Parathyroid adenoma (tissue), 2 donors: ENCODE measurements around the gene ARHGEF4.

ENCODE experiments used
- H2AFZ ChIP-seq: fragments of 300-600 bp; sonication (generic); one replicate; pipeline ENCODE4 v1.7.0; 2017; ENCODE audit warnings: antibody characterized with exemption, mild to moderate bottlenecking
- H3K27ac ChIP-seq: fragments of 300-600 bp; sonication (generic); one replicate; pipeline ENCODE4 v1.7.0; 2017
- H3K27me3 ChIP-seq: fragments of 300-600 bp; sonication (generic); one replicate; pipeline ENCODE4 v1.7.0; 2017; ENCODE audit warnings: low read length; ENCODE audit not compliant: control insufficient read depth, insufficient read depth
- H3K36me3 ChIP-seq: fragments of 300-600 bp; sonication (generic); one replicate; pipeline ENCODE4 v1.7.0; 2017; ENCODE audit warnings: low read length; ENCODE audit not compliant: control insufficient read depth, insufficient read depth
- H3K4me1 ChIP-seq: fragments of 300-600 bp; sonication (generic); one replicate; pipeline ENCODE4 v1.7.0; 2017; ENCODE audit warnings: control low read depth
- H3K4me2 ChIP-seq: fragments of 300-600 bp; sonication (generic); one replicate; pipeline ENCODE4 v1.7.0; 2017; ENCODE audit warnings: low read length
- H3K4me3 ChIP-seq: fragments of 300-600 bp; sonication (generic); one replicate; pipeline ENCODE4 v1.7.0; 2017; ENCODE audit warnings: low read depth, low read length
- H3K79me2 ChIP-seq: fragments of 300-600 bp; sonication (generic); one replicate; pipeline ENCODE4 v1.7.0; 2017; ENCODE audit warnings: control low read depth
- H3K9ac ChIP-seq: fragments of 300-600 bp; sonication (generic); one replicate; pipeline ENCODE4 v1.7.0; 2017; ENCODE audit warnings: mild to moderate bottlenecking
- H3K9me3 ChIP-seq: fragments of 300-600 bp; sonication (generic); one replicate; pipeline ENCODE4 v1.7.0; 2017; ENCODE audit warnings: low read length; ENCODE audit not compliant: control insufficient read depth
- CTCF ChIP-seq: fragments of 300-600 bp; sonication (generic); IDR thresholded peaks from one replicate; pipeline ENCODE4 v1.7.0; 2017; ENCODE audit warnings: antibody characterized with exemption, mild to moderate bottlenecking
- donor health status: primary hyperparathyroidism.

The ARHGEF4 gene

GRCh38 chr2:130840506-130840905, 3.8 kb downstream of the ARHGEF4 start:
- no peaks in the 10 kb centered on the region for H3K27me3 ChIP-seq
- no peak overlapping the region for H2AFZ ChIP-seq
- H3K9me3 ChIP-seq: no peaks in the 10 kb centered on the region
- H3K36me3 ChIP-seq: no peaks in the 10 kb centered on the region
- H3K4me2 ChIP-seq: no peak overlapping the region
- no peak overlapping the region for H3K9ac ChIP-seq
- no peak for TF ChIP-seq CTCF
- no peak overlapping the region for H3K4me3 ChIP-seq
- no peaks in the 10 kb centered on the region for H3K4me1 ChIP-seq
- no peak overlapping the region for H3K27ac ChIP-seq
- no peaks in the 10 kb centered on the region for H3K79me2 ChIP-seq

GRCh38 chr2:130841741-130842365, 5.1 kb downstream of the ARHGEF4 start:
- no peaks in the 10 kb centered on the region for H3K9me3 ChIP-seq
- no peak overlapping the region for H3K9ac ChIP-seq
- no peaks in the 10 kb centered on the region for H3K36me3 ChIP-seq
- no peak overlapping the region for H3K27ac ChIP-seq
- no peaks in the 10 kb centered on the region for H3K4me1 ChIP-seq
- no peaks in the 10 kb centered on the region for H3K27me3 ChIP-seq
- no peak for TF ChIP-seq CTCF
- H3K4me3 ChIP-seq: no peak overlapping the region
- H3K79me2 ChIP-seq: no peaks in the 10 kb centered on the region
- no peak overlapping the region for H3K4me2 ChIP-seq
- no peak overlapping the region for H2AFZ ChIP-seq

GRCh38 chr2:130842770-130843169, 6.1 kb downstream of the ARHGEF4 start:
- no peak for TF ChIP-seq CTCF
- no peak overlapping the region for H3K27ac ChIP-seq
- no peaks in the 10 kb centered on the region for H3K79me2 ChIP-seq
- H3K4me1 ChIP-seq: no peaks in the 10 kb centered on the region
- H3K36me3 ChIP-seq: no peaks in the 10 kb centered on the region
- H3K4me2 ChIP-seq: no peak overlapping the region
- H3K27me3 ChIP-seq: no peaks in the 10 kb centered on the region
- no peak overlapping the region for H3K9ac ChIP-seq
- H3K4me3 ChIP-seq: no peak overlapping the region
- H2AFZ ChIP-seq: no peak overlapping the region
- H3K9me3 ChIP-seq: no peaks in the 10 kb centered on the region

GRCh38 chr2:130843321-130843985, 6.7 kb downstream of the ARHGEF4 start:
- no peak overlapping the region for H3K27ac ChIP-seq
- H3K9ac ChIP-seq: no peak overlapping the region
- no peak overlapping the region for H3K4me3 ChIP-seq
- H2AFZ ChIP-seq: no peak overlapping the region
- no peaks in the 10 kb centered on the region for H3K79me2 ChIP-seq
- H3K4me1 ChIP-seq: no peaks in the 10 kb centered on the region
- H3K27me3 ChIP-seq: no peaks in the 10 kb centered on the region
- H3K36me3 ChIP-seq: no peaks in the 10 kb centered on the region
- no peak overlapping the region for H3K4me2 ChIP-seq
- no peaks in the 10 kb centered on the region for H3K9me3 ChIP-seq
- no peak for TF ChIP-seq CTCF

- Histone ChIP-seq H3K79me2 (no peaks in the 10 kb centered on the region), H3K36me3 (no peaks in the 10 kb centered on the region), H3K27ac (no peak overlapping the region), H3K4me3 (no peak overlapping the region), H3K4me1 (no peaks in the 10 kb centered on the region), H3K27me3 (no peaks in the 10 kb centered on the region), H3K9me3 (no peaks in the 10 kb centered on the region), H2AFZ (no peak overlapping the region), H3K4me2 (no peak overlapping the region), H3K9ac (no peak overlapping the region)
- TF ChIP-seq CTCF: no peak
Measured at GRCh38 chr2:130844161-130844560, 7.4 kb downstream of the ARHGEF4 start.
